Mesothelial cell of epicardium (in vitro differentiated cells): Measurements from ENCODE around the gene AMN. TPM values are rescaled to one million over a fixed set of nuclear protein-coding genes. Genes with fewer than 3 reads are reported as not detected.

Experiments used
- DNase-seq, 2 experiments: peaks; one replicate each; pipeline ENCODE4 v3.0.0; 2021; ENCODE audit warnings: low spot score in 2 of 2; ENCODE audit not compliant: unreplicated experiment in 2 of 2
- H3K27ac Mint-ChIP-seq: 2 replicates; pipeline ENCODE4 v1.8.0; 2021; ENCODE audit warnings: mixed read lengths
- H3K27me3 Mint-ChIP-seq: 2 replicates; pipeline ENCODE4 v1.8.0; 2021; ENCODE audit warnings: low read depth, mixed read lengths
- H3K36me3 Mint-ChIP-seq: 2 replicates; pipeline ENCODE4 v1.8.0; 2021; ENCODE audit warnings: mixed read lengths
- H3K4me1 Mint-ChIP-seq: 2 replicates; pipeline ENCODE4 v1.8.0; 2021; ENCODE audit warnings: mixed read lengths
- H3K4me3 Mint-ChIP-seq: 2 replicates; pipeline ENCODE4 v1.8.0; 2021; ENCODE audit warnings: mild to moderate bottlenecking, moderate library complexity, mixed read lengths
- H3K9me3 Mint-ChIP-seq: 2 replicates; pipeline ENCODE4 v1.8.0; 2021; ENCODE audit warnings: mixed read lengths
- CTCF ChIP-seq: fragments of 200-600 bp; sonication (generic); IDR thresholded peaks from one replicate; pipeline ENCODE4 v1.5.0; 2021; ENCODE audit warnings: antibody characterized with exemption; ENCODE audit not compliant: unreplicated experiment
- total RNA-seq: library from RNA; stranded (reverse); gene quantifications from 3 replicates; pipeline ENCODE4 v1.2.1, GENCODE V29; 2021

Gene AMN
- total RNA-seq, 1 donor from 2014 or later: 2.5 TPM

- no peak for DNase-seq
- H3K36me3 Mint-ChIP-seq: peaks cover 29% of the 10 kb centered on the region
- no peaks in the 10 kb centered on the region for H3K27me3 Mint-ChIP-seq
- H3K27ac Mint-ChIP-seq: no peak overlapping the region
- H3K9me3 Mint-ChIP-seq: no peaks in the 10 kb centered on the region
- no peak overlapping the region for H3K4me3 Mint-ChIP-seq
- H3K4me1 Mint-ChIP-seq: no peaks in the 10 kb centered on the region
- no peak for TF ChIP-seq CTCF
Measured at GRCh38 chr14:102952276-102952675, 29.8 kb downstream of the AMN start.

- H3K27me3 Mint-ChIP-seq: no peaks in the 10 kb centered on the region
- H3K4me1 Mint-ChIP-seq: no peaks in the 10 kb centered on the region
- no peak overlapping the region for H3K4me3 Mint-ChIP-seq
- no peak for TF ChIP-seq CTCF
- H3K9me3 Mint-ChIP-seq: no peaks in the 10 kb centered on the region
- peaks cover 30% of the 10 kb centered on the region for H3K36me3 Mint-ChIP-seq
- H3K27ac Mint-ChIP-seq: no peak overlapping the region
- DNase-seq: no peak
Measured at GRCh38 chr14:102953100-102953499, 30.6 kb downstream of the AMN start.

- no peak for TF ChIP-seq CTCF
- DNase-seq: no peak
- Mint-ChIP-seq H3K4me1 (no peaks in the 10 kb centered on the region), H3K27ac (no peak overlapping the region), H3K9me3 (no peaks in the 10 kb centered on the region), H3K36me3 (peaks cover 35% of the 10 kb centered on the region), H3K27me3 (no peaks in the 10 kb centered on the region), H3K4me3 (no peak overlapping the region)
Measured at GRCh38 chr14:102954081-102954789, 31.8 kb downstream of the AMN start.

GRCh38 chr14:102955636-102956408, 33.4 kb downstream of the AMN start:
- H3K36me3 Mint-ChIP-seq: peaks cover 37% of the 10 kb centered on the region

GRCh38 chr14:102957222-102957621, 34.8 kb downstream of the AMN start:
- Mint-ChIP-seq H3K4me3 (no peak overlapping the region), H3K4me1 (no peaks in the 10 kb centered on the region), H3K9me3 (no peaks in the 10 kb centered on the region), H3K36me3 (peaks cover 33% of the 10 kb centered on the region), H3K27ac (no peak overlapping the region), H3K27me3 (no peaks in the 10 kb centered on the region)
- no peak for DNase-seq
- TF ChIP-seq CTCF: no peak

More at GRCh38 chr14:102955636-102956408, 33.4 kb downstream of the AMN start:
- H3K4me3 Mint-ChIP-seq: no peak overlapping the region
- no peaks in the 10 kb centered on the region for H3K9me3 Mint-ChIP-seq
- H3K27ac Mint-ChIP-seq: no peak overlapping the region
- H3K4me1 Mint-ChIP-seq: no peaks in the 10 kb centered on the region
- no peaks in the 10 kb centered on the region for H3K27me3 Mint-ChIP-seq
- DNase-seq: no peak
- no peak for TF ChIP-seq CTCF
